GM19463 (cell line): ENCODE results near the gene PLXNC1.

Source experiments
- ATAC-seq: cut with Tn5 transposase; IDR thresholded peaks from one replicate; pipeline ENCODE4 v1.9.1; 2021; ENCODE audit warnings: mild to moderate bottlenecking, moderate library complexity; ENCODE audit not compliant: unreplicated experiment

PLXNC1 gene

DNA sequence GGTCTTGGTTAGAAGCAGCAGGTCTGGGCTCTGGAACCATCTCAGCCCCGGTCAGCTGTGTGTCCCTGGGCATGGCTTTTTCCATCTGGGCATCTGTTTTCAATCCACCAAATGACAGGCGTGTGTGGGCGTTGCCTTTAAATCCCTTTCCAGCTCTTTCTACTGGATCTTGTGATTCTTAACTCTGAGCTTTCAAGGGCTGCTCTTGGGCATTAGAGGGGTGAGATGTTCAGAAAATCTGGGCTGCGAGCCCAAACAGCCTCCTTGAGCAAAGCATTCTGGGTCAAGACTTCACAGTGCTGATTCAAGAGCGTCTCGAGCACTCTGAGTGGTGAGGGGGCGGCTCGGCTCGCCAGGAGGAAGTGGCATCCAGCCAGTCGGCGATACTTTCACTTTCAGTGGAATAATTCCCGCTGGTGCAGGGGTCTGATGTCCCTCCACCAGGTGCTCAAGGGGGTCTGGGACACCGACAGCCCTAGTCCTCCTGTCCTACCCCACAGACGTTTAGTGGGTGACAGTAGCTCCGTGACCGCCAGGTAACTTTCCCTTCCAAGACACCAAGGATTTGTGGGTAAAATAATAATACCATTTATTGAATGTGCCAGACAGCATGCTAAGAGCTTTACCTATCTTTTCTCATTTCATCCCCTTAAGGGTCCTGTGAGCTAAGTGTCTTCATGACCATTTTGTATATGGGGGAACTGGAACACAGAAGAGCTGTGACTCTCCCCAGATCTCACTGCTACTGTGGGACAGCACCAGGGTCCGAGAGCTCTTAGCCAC is 114.0 kb downstream of the PLXNC1 start:
- peak; percentile 59 for ATAC-seq

DNA sequence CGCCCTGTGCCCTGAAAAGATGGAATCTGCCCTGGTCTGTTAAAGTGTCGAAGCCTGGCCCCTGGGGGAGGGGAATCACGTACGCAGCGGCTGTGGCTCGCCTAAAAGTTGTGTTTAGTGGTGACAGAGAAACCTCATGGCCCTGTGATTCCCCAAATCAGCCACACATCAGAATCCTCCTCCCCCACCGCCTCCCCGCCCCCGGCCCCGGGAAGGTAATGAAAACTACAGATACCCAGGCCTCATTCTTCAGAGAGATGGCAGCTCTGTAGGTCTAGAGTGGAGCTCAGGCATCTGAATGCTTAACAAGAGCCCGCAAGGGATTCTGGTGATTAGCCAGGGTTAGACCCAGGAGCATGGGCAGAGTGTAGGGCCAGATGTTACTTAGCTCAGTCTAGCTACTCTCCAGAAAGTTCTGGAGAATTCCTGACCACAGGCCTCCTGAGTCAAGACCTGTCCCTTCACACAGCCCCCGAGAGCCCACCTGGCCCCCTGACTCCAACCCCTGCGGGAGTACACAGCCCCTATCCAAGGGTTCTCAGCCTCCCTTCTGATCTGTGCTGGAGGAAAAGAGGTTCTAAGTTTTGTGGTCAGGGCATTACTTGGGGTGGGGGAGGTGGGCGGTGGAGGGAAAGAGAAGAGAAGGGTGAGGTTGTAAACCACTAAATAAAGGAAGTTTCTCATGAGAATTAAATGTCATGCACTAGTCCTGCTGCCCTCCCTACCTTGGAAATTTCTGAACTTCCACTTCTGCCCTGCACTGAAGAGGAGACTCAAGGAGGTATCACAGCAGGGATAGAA is 114.8 kb downstream of the PLXNC1 start:
- peak; percentile 35 for ATAC-seq

DNA sequence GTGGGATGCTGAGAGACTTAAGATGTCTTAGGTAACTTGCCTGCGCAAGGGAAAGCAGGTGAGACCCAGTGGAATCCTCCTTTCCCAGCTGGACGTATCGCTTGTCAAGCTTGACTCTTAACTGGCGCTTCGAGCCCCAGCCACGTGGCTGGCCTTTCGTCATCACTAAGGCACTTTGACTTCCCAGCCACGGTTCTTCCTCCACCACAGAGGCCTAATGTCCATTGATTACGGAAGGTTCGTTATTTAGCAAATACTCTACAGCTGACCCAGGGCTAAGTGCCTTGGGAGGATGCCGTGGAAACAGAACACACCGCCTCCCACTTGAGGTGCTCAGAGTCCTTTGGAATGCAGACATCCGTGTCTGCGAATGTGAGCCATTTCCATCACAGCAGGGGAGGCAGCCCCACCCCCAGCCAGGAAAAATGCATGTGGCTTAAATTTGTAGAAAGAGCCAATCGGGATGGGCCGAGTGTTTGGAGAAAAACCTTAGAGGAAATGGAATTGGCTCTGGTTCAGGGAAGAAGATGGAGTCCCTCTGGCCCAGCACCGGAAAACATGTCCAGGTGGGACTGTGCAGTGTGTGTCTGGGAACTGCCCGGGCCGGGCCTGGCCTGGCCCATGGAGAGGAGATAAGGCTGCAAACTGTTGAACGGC is 115.7 kb downstream of the PLXNC1 start:
- no peak for ATAC-seq

DNA sequence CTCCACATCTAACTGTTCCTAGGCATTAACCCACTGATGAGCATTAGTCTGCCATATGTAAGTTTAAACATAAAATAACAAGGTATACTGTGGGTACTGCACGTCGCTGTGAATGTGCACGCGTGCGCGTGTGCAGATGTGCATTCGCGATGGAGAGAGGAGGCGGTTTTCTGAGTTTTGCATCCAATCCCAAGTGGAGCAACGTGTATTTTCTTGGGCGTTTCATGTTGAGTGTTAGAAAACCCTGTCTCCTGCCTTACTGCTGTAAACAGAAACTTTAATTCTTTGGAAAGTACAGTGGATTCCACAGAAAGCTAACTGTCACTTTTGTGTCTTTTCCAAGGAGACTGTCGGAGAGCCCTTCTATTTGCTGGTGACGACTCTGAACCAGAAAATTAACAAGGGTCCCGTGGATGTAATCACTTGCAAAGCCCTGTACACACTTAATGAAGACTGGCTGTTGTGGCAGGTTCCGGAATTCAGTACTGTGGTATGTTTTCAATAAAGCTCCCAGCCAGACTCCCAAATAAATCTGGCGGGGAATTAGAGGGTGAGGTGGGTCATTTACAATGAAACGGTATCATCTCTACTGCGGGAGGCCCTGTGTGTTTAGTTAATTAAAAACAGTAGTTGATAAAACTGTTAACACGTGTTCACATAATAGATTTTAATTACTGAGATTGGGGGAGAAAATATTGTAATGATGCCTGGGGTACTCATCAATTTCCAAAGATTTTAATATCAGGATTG is 116.5 kb downstream of the PLXNC1 start:
- ATAC-seq = no peak

DNA sequence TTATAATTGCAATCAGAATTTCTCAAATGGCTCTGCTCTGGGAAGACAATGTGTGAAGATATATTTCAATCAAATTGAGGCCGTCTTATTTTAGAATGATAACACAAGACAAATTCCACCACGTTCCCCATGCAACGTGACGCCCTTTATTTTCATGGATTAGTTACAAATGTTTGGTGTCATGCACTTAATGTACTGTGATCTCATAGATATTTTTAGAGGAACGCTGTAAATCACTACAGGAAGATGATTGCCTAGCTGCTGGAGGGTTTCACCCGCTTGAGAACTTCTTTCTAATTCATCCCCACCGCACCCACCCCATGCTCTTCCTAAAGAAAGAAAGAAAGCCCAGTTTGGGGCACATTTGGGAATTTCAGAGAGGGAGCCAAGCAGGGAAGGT is 117.2 kb downstream of the PLXNC1 start:
- no peak for ATAC-seq

DNA sequence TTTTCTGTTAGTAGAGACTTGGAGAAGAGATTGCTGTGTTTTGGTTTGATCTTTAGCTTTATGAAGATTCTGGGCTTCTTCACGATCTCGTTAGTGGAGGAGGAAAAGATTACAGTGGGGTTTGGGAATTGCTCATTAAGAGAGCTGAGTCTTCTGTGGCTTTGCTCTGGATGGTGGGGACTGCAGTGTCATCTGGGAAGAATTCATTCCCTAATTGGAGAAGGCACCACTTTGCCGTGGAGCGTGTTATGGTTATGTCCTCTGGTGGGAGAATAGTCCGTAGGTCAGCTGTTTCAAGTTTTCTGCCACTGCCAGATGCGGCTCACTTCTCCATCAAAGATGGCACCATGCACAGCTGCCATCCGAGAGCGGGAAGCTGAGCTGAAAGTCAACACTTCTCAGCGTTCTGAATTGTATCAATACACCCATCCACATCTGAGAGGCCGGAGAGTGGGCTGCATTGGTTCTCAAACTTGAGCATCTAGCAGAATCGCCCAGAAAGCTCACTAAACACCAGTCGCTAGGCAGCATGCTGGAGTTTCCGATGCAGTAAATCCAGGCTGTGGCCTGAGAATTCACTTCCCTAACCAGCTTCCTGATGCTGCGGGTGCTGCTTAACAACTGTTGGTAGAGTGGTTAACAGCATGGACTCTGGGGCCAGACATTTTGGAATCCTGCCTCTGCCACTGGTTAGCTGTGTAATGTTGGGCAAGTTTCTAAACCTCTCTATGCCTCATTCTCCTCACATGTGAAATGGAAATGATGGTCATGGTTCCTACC is 117.8 kb downstream of the PLXNC1 start:
- ATAC-seq = no peak

DNA sequence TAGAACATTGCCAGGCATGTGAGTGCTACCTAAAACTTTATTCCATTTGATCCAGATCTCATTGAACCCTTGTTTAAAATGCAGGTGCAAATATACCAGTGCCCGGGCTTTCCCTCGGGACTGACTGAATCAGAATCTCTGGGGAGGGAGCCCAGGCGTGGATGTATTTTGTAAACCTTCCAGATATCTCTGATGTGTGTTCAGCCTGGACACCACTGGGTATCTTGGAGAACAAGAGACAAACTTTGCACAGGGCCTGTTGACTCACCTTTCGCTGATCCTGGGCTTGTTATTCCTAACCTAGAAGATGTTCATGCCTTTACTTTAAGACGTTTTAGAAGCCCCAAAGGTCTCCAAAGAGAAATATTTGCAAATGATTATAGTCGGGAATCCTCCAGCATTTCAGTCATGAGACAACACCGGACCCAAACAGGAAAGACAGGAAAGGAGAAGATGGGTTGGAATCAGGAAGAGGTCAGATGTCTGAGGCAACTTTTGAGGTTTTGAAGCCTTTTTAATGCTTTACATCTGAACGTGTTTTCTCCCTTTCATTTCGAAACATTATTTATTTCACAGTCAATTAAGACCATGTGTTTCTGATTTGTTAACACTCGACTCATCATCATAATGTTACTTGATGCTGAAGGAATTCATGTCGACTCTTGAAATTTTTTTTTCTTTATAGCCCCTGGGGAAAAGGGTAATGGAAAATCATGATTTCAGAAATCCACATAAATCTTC is 118.6 kb downstream of the PLXNC1 start:
- no peak for ATAC-seq

DNA sequence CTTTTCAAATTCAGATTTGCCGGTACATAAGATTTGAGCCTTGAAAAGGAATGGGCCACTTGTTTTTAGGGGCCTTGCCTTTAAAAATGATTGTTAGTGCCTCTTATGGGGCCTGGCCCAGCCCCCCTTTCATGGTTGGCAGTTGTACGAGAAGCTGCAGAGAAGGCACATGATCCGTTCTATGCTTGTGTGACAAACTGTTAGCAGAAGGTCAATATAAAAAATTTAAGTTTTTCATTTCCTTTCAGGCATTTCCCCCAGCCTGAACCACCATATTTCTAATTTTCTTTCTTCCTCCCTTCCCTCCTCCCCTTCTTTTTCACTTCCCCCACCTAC is 119.1 kb downstream of the PLXNC1 start:
- ATAC-seq = no peak

DNA sequence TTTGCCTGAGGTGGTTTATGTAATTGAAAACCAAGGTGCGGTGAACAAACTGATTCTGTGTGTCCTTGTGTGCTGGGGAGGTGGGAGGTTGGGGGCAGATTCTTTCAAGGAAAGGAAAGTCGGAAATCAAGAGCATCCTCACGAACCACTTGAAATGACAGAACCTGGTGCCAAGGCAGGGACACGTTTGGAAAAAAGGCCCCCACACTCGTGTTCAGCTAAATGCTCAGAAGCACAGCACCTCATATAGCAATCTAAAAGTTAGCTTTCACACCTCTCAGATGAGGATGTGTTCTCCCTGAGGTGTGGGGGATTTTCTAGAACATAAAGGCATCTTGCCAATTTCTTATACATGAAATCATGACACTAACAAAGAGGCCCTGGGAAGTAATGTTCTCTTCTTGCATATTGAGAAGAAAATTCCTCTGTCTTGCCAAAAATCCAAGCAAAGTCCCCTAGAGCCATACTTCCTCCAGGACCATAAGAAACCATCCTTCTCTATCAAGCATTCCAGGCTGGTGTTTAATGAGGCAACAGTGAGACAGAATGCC is 119.6 kb downstream of the PLXNC1 start:
- ATAC-seq = no peak

DNA sequence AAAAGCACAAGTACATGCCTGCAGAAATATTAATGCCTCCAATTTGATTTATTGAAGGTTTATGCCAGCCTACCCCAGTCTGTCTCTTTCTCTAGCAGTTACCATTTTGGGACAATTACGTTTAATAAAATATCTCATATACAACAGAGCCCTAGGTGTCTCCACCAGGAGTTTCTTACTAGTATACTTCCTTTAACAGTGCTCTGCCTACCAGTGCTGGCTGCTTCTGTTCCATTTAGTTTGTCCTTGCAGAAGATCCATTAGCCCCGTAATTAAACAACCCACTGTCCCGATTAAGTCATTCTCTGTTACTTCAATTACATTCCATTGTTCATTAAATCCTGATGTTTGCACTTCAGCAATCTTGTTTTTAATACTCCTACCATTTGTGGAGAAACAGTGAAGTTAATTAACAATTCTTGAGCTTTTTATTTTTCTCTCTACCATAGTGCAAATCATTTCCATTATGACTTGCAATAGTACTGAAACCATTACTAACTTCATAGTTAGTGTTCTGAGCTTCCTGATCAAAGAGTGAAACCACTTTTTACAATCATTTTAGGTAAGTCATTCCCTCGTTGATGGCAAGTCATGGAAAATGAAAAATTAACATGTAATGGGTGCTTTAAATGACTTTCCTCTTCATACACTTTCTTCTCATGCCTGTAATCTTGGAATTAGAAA is 121.1 kb downstream of the PLXNC1 start:
- peak; percentile 57 for ATAC-seq

DNA sequence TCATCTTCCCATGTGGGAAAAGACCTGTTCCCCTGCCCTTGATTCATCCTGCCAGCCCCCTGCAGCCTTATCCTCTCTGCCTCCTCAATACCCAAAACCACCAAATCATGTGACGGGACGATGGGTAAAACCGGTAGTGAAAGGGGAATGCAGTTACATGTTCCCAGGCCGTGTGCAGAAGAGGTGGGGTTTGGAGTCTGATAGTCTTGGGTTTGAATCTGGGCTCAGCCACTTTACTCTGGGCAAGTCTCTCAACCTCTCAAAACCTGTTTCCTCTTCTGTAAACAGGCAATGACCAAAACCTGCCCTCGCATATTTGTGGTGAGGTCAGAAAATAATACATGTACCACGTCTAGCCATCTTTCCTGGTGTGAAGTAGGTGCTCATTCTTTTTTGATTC is 123.0 kb downstream of the PLXNC1 start:
- no peak for ATAC-seq

DNA sequence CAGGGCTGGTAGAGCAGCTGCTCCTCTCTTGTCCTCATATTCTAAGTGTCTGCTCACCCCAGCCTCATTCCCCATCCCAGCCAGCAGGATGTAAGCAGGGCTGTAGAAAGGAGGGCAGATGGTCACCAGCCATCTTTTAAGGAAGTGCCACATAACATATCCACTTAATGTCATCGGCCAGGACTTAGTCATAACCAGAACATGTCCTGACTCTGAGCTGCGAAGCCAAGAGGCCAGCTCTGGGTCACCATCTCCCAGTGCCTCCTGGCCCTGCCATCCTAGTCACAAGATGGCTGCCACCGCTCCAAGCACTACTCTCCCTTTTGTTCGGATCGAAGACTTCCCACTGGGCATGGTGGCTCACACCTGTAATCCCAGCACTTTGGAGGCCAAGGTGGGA is 123.9 kb downstream of the PLXNC1 start:
- no peak for ATAC-seq

DNA sequence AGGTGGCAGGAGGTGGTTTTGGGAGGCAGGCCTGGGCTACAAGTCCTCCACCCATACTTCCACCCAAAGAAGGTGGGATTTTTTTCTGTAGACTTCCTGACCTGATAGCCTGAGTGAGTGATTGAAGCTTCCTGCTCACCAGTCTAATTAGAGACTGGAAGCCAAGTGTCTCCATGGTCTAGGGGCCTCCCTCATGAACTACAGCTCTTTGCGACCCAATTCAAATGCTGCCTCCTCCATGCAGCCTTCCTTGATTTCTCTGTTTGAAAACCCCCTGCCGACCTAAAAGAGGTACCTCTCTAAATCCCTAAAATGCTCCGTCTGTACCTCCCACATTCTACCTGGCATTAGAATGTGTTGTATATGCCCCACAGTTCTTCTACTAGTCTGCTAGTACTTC is 124.9 kb downstream of the PLXNC1 start:
- no peak for ATAC-seq

DNA sequence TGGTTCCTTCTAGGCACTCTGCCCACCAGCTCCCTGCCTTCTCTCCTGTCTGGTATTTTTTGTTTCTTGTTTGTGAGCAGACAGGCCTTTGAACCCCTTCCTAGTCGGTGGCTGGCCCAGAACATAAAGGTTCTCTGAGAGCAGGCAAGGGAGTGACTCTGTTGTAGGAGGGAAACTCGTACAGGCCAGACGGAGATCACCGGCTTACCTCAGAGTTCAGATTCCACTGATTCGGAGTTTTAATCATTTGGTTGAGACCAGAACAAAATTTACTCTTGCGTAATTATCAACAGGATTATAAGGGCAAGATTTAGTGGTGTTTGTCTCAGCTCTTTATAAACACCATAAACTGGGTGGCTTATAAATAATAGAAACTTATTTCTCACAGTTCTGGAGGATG is 128.3 kb downstream of the PLXNC1 start:
- no peak for ATAC-seq

DNA sequence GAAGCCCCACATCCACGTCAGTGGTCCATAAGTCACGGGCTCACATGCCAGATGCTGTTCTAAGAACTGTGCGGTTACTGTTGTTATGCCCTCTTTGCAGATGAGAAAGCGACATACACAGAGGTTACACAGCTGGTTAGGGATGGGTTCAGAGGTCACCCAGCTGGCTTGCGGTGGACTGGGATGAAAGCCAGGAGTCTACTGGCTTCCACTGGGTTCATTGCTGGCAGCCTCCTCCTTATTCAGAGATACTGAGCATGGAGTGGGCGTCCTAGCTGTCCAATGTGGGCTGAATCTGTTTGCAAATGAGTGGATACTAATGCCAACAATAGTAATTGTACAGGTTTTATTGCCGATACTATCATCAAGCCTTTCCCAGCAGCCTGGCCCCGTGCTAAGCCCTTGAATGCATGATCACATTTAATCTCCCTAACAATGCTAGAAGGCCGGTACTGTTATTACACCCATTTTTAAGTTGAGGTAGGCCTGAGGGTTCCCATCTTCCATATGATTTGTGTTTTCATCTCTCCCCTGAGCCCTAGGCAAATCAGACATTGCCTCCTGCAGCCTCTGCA is 129.1 kb downstream of the PLXNC1 start:
- no peak for ATAC-seq

DNA sequence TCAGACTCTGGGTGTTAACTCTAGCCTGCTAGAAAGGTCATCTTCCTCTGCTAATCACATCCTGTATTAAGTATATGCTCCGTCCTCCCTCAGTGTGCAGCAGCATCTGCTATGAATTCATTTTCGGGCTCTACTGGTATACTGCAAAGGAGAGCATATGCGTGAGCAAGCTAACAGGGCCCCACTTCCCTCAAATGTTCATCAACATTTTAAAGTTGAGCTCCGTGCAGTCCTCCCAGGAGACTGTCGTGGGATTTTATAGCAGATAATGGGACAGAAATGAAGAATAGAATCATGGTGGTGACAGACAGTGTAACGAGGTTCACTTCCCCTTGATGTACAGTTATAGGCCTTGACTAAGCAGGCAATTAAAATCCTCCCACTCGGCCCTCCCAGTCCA is 131.7 kb downstream of the PLXNC1 start:
- ATAC-seq = no peak

DNA sequence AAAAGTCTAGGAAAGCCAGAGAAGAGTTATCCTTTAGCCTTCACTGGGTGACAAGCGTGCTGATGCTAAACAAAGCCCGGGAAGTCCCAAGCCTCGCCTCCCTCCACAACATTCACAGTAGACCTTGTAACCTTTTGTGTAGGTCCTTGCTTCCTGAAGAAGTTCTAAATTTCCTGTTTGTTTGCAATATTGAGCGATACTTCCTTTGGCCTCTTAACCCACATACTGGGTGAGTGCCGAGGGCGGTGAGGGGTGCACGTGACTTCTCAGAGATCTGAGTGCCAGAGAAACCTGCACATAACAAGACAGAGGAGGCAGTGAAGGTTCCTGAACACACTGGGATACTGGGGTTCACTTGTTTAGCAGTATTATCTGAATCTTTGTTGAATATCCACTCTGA is 134.3 kb downstream of the PLXNC1 start:
- ATAC-seq = no peak

DNA sequence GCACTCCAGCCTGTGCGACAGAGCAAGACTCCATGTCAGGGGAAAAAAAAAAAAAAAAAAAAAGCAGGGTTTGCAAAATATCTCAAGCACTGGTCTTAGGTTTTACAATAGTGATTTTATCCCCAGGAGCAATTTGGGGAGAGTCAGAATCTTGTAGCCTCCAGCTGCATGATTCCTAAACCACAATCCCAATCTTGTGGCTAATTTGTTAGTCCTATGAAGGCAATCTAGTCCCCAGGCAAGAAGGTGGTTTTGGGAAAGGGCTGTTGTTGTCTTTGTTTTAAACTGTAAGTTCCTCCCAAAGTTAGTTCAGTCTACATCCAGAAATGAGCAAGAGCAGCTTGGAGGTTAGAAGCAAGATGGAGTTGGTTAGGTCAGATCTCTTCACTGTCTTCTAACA is 135.7 kb downstream of the PLXNC1 start:
- no peak for ATAC-seq

DNA sequence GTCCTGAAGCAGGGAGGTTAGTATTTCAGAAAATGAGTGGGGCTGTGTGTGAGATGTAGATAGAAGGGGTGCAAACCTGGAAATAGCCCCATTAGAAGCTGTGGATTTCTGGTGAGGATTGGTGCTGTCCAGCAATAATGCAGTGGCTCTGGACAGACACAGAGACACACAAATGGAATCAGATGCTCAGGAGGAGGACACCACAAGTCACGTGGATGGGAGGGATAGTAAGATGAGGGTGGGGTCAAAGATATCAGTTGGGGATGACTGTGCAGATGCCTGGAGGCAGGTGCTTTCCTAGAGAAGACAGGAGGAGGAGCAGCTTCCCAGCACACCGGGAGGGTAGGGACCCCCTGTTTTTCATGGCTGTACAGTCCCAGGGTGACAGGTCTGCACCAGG is 136.5 kb downstream of the PLXNC1 start:
- no peak for ATAC-seq
